Stimulated activated CD8-positive, alpha-beta memory T cell treated with anti-CD3 and anti-CD28 coated beads, Interleukin-7, amount 100 ng/mL, for 48 hours (primary cell): ENCODE data around the gene LYPLA2.
"Not testable (repeated sequence)": the region's sequence is repeated elsewhere in the genome, so short reads cannot be mapped to it uniquely, and the experiment has no call there.

ENCODE experiments used
- DNase-seq, 2 donors: peaks; one replicate each; pipeline ENCODE4 v3.0.0-alpha.2; 2020; ENCODE audit warnings: low read depth in 1 of 2; ENCODE audit errors: extremely low read depth in 1 of 2

LYPLA2 gene

GRCh38 chr1:23777979-23778814 lies 12.7 kb upstream of the LYPLA2 start, which contains the start of gene PITHD1:
TSS of gene PITHD1 (plus strand) at chr1:23778418. CDS start at chr1:23778516, 98 bp downstream.
- DNase-seq = peak; percentile 56 to 71

- DNase-seq = no peak
Measured at GRCh38 chr1:23779826-23780371, 11.0 kb upstream of the LYPLA2 start.

- not testable (repeated sequence) for DNase-seq
Measured at GRCh38 chr1:23783141-23783540, 7.8 kb upstream of the LYPLA2 start.

- DNase-seq = no peak
Measured at GRCh38 chr1:23784846-23785245, 6.1 kb upstream of the LYPLA2 start.

GRCh38 chr1:23787701-23788100 lies 3.2 kb upstream of the LYPLA2 start:
- DNase-seq = no peak

- DNase-seq = no peak
Measured at GRCh38 chr1:23788695-23789094, 2.2 kb upstream of the LYPLA2 start.

- DNase-seq = no peak
Measured at GRCh38 chr1:23791516-23792047, 637 bp downstream of the LYPLA2 start.

GRCh38 chr1:23792151-23792945 lies 1.4 kb downstream of the LYPLA2 start:
- no peak for DNase-seq

- DNase-seq = no peak
Measured at GRCh38 chr1:23793018-23793781, 2.3 kb downstream of the LYPLA2 start.

GRCh38 chr1:23793861-23794731 lies 3.2 kb downstream of the LYPLA2 start:
- no peak for DNase-seq

- not testable (repeated sequence) for DNase-seq
Measured at GRCh38 chr1:23794732-23795182, 3.8 kb downstream of the LYPLA2 start.

- no peak for DNase-seq
Measured at GRCh38 chr1:23795676-23796465, 4.9 kb downstream of the LYPLA2 start.

GRCh38 chr1:23796466-23797271 lies 5.7 kb downstream of the LYPLA2 start:
- DNase-seq = no peak

GRCh38 chr1:23797478-23798448 lies 6.8 kb downstream of the LYPLA2 start:
- no peak for DNase-seq

- DNase-seq = no peak
Measured at GRCh38 chr1:23798662-23799142, 7.8 kb downstream of the LYPLA2 start.

GRCh38 chr1:23799255-23799569 lies 8.3 kb downstream of the LYPLA2 start:
- DNase-seq = no peak
